Progenitor cell of endocrine pancreas (in vitro differentiated cells): Measurements from ENCODE around the gene AMACR. TPM values are rescaled to one million over a fixed set of nuclear protein-coding genes. Genes with fewer than 3 reads are reported as not detected.
A peak's percentile ranks its signal among the peaks of the same experiment; 100 is the strongest.

ENCODE experiments used
- DNase-seq: peaks from one replicate; pipeline ENCODE4 v3.0.0; 2021; ENCODE audit warnings: low spot score; ENCODE audit not compliant: unreplicated experiment
- H3K27ac Mint-ChIP-seq: 2 replicates; pipeline ENCODE4 v1.8.0; 2021; ENCODE audit warnings: mild to moderate bottlenecking, moderate library complexity, mixed read lengths
- H3K27me3 Mint-ChIP-seq: 2 replicates; pipeline ENCODE4 v1.8.0; 2021; ENCODE audit warnings: mixed read lengths
- H3K36me3 Mint-ChIP-seq: 2 replicates; pipeline ENCODE4 v1.8.0; 2022; ENCODE audit warnings: mixed read lengths; ENCODE audit not compliant: insufficient read depth
- H3K4me1 Mint-ChIP-seq: 2 replicates; pipeline ENCODE4 v1.8.0; 2021; ENCODE audit warnings: low read depth, mixed read lengths
- H3K4me3 Mint-ChIP-seq: 2 replicates; pipeline ENCODE4 v1.8.0; 2021; ENCODE audit warnings: low read depth, mild to moderate bottlenecking, moderate library complexity, mixed read lengths
- H3K9me3 Mint-ChIP-seq: 2 replicates; pipeline ENCODE4 v1.8.0; 2021; ENCODE audit warnings: low read depth, mixed read lengths
- total RNA-seq: library from RNA; stranded (reverse); gene quantifications from 2 replicates; pipeline ENCODE4 v1.2.1, GENCODE V29; 2021
- TF ChIP-seq, protein P1 (sequence below): fragments of 200-600 bp; sonication (generic); IDR thresholded peaks from one replicate; pipeline ENCODE4 v1.5.0; 2021; ENCODE audit warnings: antibody characterized with exemption, mild to moderate bottlenecking; ENCODE audit not compliant: unreplicated experiment

Gene AMACR
- total RNA-seq, 1 donor from 2014 or later, result 22.0 TPM

DNA sequence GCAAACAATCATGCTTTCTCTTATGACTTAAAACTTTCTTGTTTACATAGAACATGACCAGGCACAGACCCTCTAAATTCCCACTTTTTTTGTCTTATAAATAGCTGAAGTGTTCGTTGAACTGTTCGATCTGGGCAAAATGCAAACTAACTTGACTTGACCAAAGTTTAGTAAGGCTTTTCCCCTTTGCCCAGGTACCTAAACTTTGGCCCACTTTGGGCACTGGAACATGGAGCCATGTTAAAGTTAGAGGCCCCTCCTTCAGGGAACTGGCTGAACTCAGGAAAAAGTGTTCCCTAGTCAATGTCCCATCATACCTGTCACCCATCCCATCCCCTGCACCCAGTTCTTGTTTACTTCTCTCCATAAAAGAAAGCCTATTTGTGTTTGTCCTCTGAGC, 9.4 kb upstream of the AMACR start:
- Mint-ChIP-seq H3K36me3 (peaks cover 16% of the 10 kb centered on the region), H3K27me3 (no peaks in the 10 kb centered on the region), H3K27ac (peak overlapping the region; percentile 48), H3K9me3 (peaks cover 4% of the 10 kb centered on the region), H3K4me3 (no peak overlapping the region), H3K4me1 (peaks cover 5% of the 10 kb centered on the region)
- TF ChIP-seq, protein P1, sequence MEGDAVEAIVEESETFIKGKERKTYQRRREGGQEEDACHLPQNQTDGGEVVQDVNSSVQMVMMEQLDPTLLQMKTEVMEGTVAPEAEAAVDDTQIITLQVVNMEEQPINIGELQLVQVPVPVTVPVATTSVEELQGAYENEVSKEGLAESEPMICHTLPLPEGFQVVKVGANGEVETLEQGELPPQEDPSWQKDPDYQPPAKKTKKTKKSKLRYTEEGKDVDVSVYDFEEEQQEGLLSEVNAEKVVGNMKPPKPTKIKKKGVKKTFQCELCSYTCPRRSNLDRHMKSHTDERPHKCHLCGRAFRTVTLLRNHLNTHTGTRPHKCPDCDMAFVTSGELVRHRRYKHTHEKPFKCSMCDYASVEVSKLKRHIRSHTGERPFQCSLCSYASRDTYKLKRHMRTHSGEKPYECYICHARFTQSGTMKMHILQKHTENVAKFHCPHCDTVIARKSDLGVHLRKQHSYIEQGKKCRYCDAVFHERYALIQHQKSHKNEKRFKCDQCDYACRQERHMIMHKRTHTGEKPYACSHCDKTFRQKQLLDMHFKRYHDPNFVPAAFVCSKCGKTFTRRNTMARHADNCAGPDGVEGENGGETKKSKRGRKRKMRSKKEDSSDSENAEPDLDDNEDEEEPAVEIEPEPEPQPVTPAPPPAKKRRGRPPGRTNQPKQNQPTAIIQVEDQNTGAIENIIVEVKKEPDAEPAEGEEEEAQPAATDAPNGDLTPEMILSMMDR, result no peak
- no peak for DNase-seq

GRCh38 chr5:34016750-34017149, 8.9 kb upstream of the AMACR start:
- H3K9me3 Mint-ChIP-seq, result peaks cover 4% of the 10 kb centered on the region
- peaks cover 7% of the 10 kb centered on the region for H3K4me1 Mint-ChIP-seq
- no peak overlapping the region for H3K27ac Mint-ChIP-seq
- H3K27me3 Mint-ChIP-seq, result no peaks in the 10 kb centered on the region
- TF ChIP-seq, protein P1, result no peak
- DNase-seq, result no peak
- peaks cover 16% of the 10 kb centered on the region for H3K36me3 Mint-ChIP-seq
- H3K4me3 Mint-ChIP-seq, result no peak overlapping the region

- Mint-ChIP-seq H3K9me3 (peaks cover 4% of the 10 kb centered on the region), H3K27me3 (no peaks in the 10 kb centered on the region), H3K27ac (no peak overlapping the region), H3K4me3 (no peak overlapping the region), H3K4me1 (peaks cover 5% of the 10 kb centered on the region), H3K36me3 (peaks cover 12% of the 10 kb centered on the region)
- no peak for DNase-seq
- TF ChIP-seq, protein P1, result no peak
Observed at GRCh38 chr5:34016222-34016621, 8.4 kb upstream of the AMACR start.

DNA sequence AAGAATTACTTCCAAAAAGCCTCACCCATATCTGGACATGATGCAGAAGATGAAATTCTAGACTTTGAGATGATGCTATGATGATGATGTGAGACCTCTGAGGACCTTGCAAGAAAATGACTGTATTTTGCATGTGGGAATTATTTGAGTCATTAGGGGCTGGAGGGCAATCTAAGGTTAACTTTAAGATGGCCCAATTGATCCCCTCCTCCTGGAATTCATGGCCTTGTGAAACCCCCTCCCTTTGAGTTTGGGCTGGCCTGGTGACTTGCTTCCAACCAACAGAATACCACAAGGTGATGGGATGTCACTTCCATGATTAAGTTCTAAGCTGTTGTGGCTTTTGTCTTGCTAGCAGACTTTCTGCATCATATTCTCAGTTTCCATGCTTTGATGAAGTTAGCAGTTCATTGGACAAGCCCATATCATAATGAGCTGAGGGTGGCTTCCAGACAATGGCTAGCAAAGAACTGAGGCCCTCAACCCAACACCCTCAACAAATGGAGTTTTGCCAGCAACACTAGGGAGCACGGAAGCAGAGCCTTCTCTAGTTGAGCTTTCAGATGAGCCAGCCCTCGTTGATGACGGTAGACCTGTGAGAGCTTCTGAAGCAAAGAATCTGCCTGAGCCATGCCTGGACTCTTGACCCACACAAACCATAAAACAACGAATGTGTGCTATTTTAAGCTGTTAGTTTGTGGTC, 7.4 kb upstream of the AMACR start:
- Mint-ChIP-seq H3K4me1 (peaks cover 8% of the 10 kb centered on the region), H3K36me3 (peaks cover 13% of the 10 kb centered on the region), H3K9me3 (peaks cover 8% of the 10 kb centered on the region), H3K27ac (no peak overlapping the region), H3K27me3 (no peaks in the 10 kb centered on the region), H3K4me3 (no peak overlapping the region)
- TF ChIP-seq, protein P1, result no peak
- no peak for DNase-seq

- Mint-ChIP-seq H3K27me3 (no peaks in the 10 kb centered on the region), H3K27ac (no peak overlapping the region), H3K36me3 (peaks cover 9% of the 10 kb centered on the region), H3K9me3 (peaks cover 12% of the 10 kb centered on the region), H3K4me3 (no peak overlapping the region), H3K4me1 (peaks cover 14% of the 10 kb centered on the region)
- no peak for DNase-seq
- TF ChIP-seq, protein P1, result no peak
Observed at GRCh38 chr5:34014626-34015025, 6.8 kb upstream of the AMACR start.
